A549 (cell line): ENCODE data around the gene BICC1. TPM values are rescaled to one million over a fixed set of nuclear protein-coding genes. Genes with fewer than 3 reads are reported as not detected.

Experiments
- ATAC-seq, 2 experiments: fragments of 200-7000 bp in 1 of 2; fragments of >200 bp in 1 of 2; cut with Nextera tagmentation in 1 of 2; cut with Tn5 transposase in 1 of 2; 3 replicates each; pipeline versions ENCODE4 v1.8.0 to v1.9.1; 2018 to 2020; ENCODE audit warnings: mild to moderate bottlenecking in 1 of 2, moderate library complexity in 1 of 2
- CTCF ChIA-PET: fragments of 300-600 bp; sonication (Branson Sonifier 250); formaldehyde crosslinking; extraction: SDS; loops from one replicate; lab custom pipeline; 2021; ENCODE audit warnings: antibody characterized with exemption, inconsistent platforms; lab: Yijun Ruan, JAX
- POLR2A ChIA-PET: fragments of 350-600 bp; formaldehyde crosslinking; extraction: SDS; loops from one replicate; lab custom pipeline; 2021; ENCODE audit warnings: antibody characterized with exemption, inconsistent platforms; lab: Yijun Ruan, JAX
- DNase-seq, 2 experiments: peaks; one replicate each; pipeline versions ENCODE4 v3.0.0 to v3.0.0-alpha.2; 2011 to 2016; ENCODE audit warnings: low read depth in 1 of 2, low spot score in 1 of 2
- FAIRE-seq: peaks from 2 replicates; lab custom pipeline; 2011; peaks lifted over from hg19 to GRCh38; lab: Jason Lieb, UNC
- H3K27ac ChIP-seq, 2 experiments: fragments of >200 bp; sonication (Bioruptor Twin); formaldehyde crosslinking; 3 replicates each; pipeline ENCODE4 v1.5.1; 2016 to 2017
- H3K4me1 ChIP-seq: fragments of >200 bp; sonication (Bioruptor Twin); formaldehyde crosslinking; 3 replicates; pipeline ENCODE4 v1.6.1; 2016
- H3K4me2 ChIP-seq: fragments of >200 bp; sonication (Bioruptor Twin); formaldehyde crosslinking; 3 replicates; pipeline ENCODE4 v1.6.1; 2016
- H3K4me3 ChIP-seq: fragments of >200 bp; sonication (Bioruptor Twin); formaldehyde crosslinking; 3 replicates; pipeline ENCODE4 v1.5.1; 2016
- H3K9me3 ChIP-seq: fragments of >200 bp; sonication (Bioruptor Twin); formaldehyde crosslinking; 3 replicates; pipeline ENCODE4 v1.6.1; 2016
- CEBPB ChIP-seq, 2 experiments: fragments of >200 bp in 1 of 2; sonication (Bioruptor Twin) in 1 of 2; formaldehyde crosslinking in 1 of 2; IDR thresholded peaks; 2 replicates each; pipeline ENCODE4 v1.6.1; 2012 to 2016
- CHD2 ChIP-seq: fragments of 150-350 bp; IDR thresholded peaks from 2 replicates; pipeline ENCODE4 v1.6.1; 2014; ENCODE audit warnings: low read length; ENCODE audit not compliant: partially characterized antibody
- EP300 ChIP-seq, 2 experiments: fragments of >200 bp; sonication (Bioruptor Twin); formaldehyde crosslinking; IDR thresholded peaks; 2 replicates in 1 of 2; 3 replicates in 1 of 2; pipeline ENCODE4 v1.6.1; 2016 to 2017
- ESRRA ChIP-seq: fragments of 150-350 bp; IDR thresholded peaks from 2 replicates; pipeline ENCODE4 v1.6.1; 2014; ENCODE audit warnings: mild to moderate bottlenecking, low read length, borderline replicate concordance
- FOSB ChIP-seq: fragments of 250-450 bp; sonication (Bioruptor Pico); IDR thresholded peaks from 2 replicates; pipeline ENCODE4 v1.5.0; 2020; ENCODE audit warnings: mild to moderate bottlenecking, moderate library complexity
- GATA3 ChIP-seq: IDR thresholded peaks from 2 replicates; pipeline ENCODE4 v1.6.1; 2012; ENCODE audit warnings: borderline replicate concordance
- HEYL ChIP-seq: fragments of 250-450 bp; sonication (Bioruptor Pico); IDR thresholded peaks from 2 replicates; pipeline ENCODE4 v1.8.0; 2021; ENCODE audit warnings: mild to moderate bottlenecking, moderate library complexity
- MYC ChIP-seq: IDR thresholded peaks from 2 replicates; pipeline ENCODE4 v1.6.1; 2012; ENCODE audit warnings: mild to moderate bottlenecking, inconsistent platforms, low read length, improper control_type of control experiment, borderline replicate concordance
- NFE2L2 ChIP-seq: fragments of 150-350 bp; conservative IDR thresholded peaks from 2 replicates; pipeline ENCODE4 v1.6.1; 2014; ENCODE audit warnings: low read length
- POLR2AphosphoS2 ChIP-seq: conservative IDR thresholded peaks from 2 replicates; pipeline ENCODE4 v1.6.1; 2012; ENCODE audit warnings: low read length, improper control_type of control experiment, inconsistent platforms
- RAD21 ChIP-seq, 2 experiments: fragments of >200 bp in 1 of 2; sonication (Bioruptor Twin) in 1 of 2; formaldehyde crosslinking in 1 of 2; IDR thresholded peaks in 1 of 2; conservative IDR thresholded peaks in 1 of 2; 2 replicates in 1 of 2; 3 replicates in 1 of 2; pipeline ENCODE4 v1.6.1; 2012 to 2018; ENCODE audit warnings: inconsistent platforms in 1 of 2
- RFX5 ChIP-seq: fragments of 450-650 bp; IDR thresholded peaks from 2 replicates; pipeline ENCODE4 v1.7.1; 2014; ENCODE audit warnings: antibody characterized with exemption, mild to moderate bottlenecking, moderate library complexity
- RNF2 ChIP-seq: fragments of 200-600 bp; sonication (generic); IDR thresholded peaks from 2 replicates; pipeline ENCODE4 v1.6.1; 2016; ENCODE audit warnings: low read depth, mild to moderate bottlenecking, antibody characterized with exemption, moderate library complexity, borderline replicate concordance
- TFCP2L1 ChIP-seq: fragments of 250-450 bp; sonication (Bioruptor Pico); IDR thresholded peaks from 2 replicates; pipeline ENCODE4 v1.5.0; 2021; ENCODE audit warnings: mild to moderate bottlenecking
- ZC3H11A ChIP-seq: fragments of 450-650 bp; IDR thresholded peaks from 2 replicates; pipeline ENCODE4 v1.6.1; 2014; ENCODE audit warnings: antibody characterized with exemption, mild to moderate bottlenecking
- WGBS: methylation state at CpG from one replicate; pipeline ENCODE4 v1.1.6; 2017; ENCODE audit errors: missing lambda C conversion rate; 5-methylcytosine and 5-hydroxymethylcytosine counted together
- polyA plus RNA-seq, 4 experiments: library from polyadenylated mRNA; depleted of rRNA in 3 of 4; stranded (reverse); fragments of >200 nt; fragmentation: RNase III in 1 of 4; extraction: RNeasy Plus Mini Kit Qiagen cat#74134 plus additional on column Dnase treatment in 1 of 4; gene quantifications; 2 replicates in 3 of 4; 3 replicates in 1 of 4; pipeline ENCODE4 v1.2.3, GENCODE V29; 2011 to 2017
- TF ChIP-seq, protein P1 (sequence below): fragments of 250-450 bp; sonication (Bioruptor Pico); IDR thresholded peaks from 2 replicates; pipeline ENCODE4 v1.5.0; 2020; ENCODE audit warnings: low read depth, mild to moderate bottlenecking, moderate library complexity
- TF ChIP-seq, protein P2 (sequence below): fragments of >200 bp; sonication (Bioruptor Twin); formaldehyde crosslinking; IDR thresholded peaks from 3 replicates; pipeline ENCODE4 v1.5.1; 2016
- TF ChIP-seq, protein P3 (sequence below): IDR thresholded peaks from 2 replicates; pipeline ENCODE4 v1.6.1; 2012
- TF ChIP-seq, protein P4 (sequence below): fragments of 150-350 bp; IDR thresholded peaks from 2 replicates; pipeline ENCODE4 v1.6.1; 2014; ENCODE audit warnings: low read depth, mild to moderate bottlenecking, low read length
- TF ChIP-seq, protein P5 (sequence below): IDR thresholded peaks from 2 replicates; pipeline ENCODE4 v1.6.1; 2012
- TF ChIP-seq, protein P6 (sequence below): fragments of 450-650 bp; IDR thresholded peaks from 2 replicates; pipeline ENCODE4 v1.6.1; 2014; ENCODE audit warnings: antibody characterized with exemption

The BICC1 gene
- polyA plus RNA-seq, 2 of the 4 experiments (the other 2 are of a cell fraction): 36.9 to 56.8 TPM

DNA sequence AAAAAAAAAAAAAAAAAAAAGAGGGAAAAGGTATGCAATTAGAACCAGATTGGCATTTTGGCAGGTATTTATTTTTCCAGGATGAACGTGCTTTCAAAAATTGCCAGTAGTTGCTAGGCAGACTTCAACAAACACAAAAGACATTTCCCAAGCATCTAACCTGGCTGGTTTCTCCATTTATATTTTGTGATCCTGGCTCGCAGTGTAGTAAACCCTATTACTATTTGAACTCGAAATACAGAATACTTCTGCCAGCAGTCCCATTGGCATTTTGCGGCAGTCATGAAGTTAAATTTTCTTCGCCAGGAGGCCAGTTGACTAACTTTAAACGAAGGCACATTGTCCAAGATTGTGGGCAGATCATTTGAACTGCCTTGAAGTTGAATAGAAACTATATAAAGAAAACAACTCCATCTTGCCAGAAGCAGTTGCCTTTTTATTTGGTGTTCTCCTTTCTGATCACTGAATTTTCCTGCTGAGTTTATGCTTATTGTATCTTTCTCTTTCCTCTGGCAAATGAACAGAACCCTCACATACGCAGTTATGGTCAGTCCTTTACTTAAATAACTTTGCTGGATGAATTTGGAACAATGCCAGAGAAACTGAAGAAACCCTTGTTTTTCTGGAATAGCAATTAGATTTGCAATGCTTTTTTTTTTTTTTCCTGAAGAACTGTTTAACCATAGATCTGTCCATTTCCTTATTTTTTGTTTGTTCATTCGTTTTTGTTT lies 132.9 kb downstream of the BICC1 start:
- Histone ChIP-seq H3K4me1 (peaks cover 85% of the 10 kb centered on the region), H3K4me3 (no peak overlapping the region), H3K9me3 (no peaks in the 10 kb centered on the region), H3K4me2 (peak overlapping the region; percentile 20; the same call in 2 of the 3 replicates), H3K27ac (peak overlapping the region; percentile 15 to 50; a peak in 4 of 6 replicates)
- WGBS: 80% methylated on average over 8 of the region's 8 CpGs
- CTCF ChIA-PET: interaction anchor here (0.7 kb wide), 1 partner anchor 210 kb away, joined by 3 read pairs; no protein-coding TSS in a partner anchor
- TF ChIP-seq POLR2AphosphoS2: no peak
- TF ChIP-seq RFX5: peak; percentile 51; the same call in 1 of the 2 replicates
- no peak for TF ChIP-seq CEBPB (IDR thresholded peaks at IDR 0.05)
- ATAC-seq: no peak
- no peak for DNase-seq
- FAIRE-seq: no peak
- POLR2A ChIA-PET: no interaction called here

DNA sequence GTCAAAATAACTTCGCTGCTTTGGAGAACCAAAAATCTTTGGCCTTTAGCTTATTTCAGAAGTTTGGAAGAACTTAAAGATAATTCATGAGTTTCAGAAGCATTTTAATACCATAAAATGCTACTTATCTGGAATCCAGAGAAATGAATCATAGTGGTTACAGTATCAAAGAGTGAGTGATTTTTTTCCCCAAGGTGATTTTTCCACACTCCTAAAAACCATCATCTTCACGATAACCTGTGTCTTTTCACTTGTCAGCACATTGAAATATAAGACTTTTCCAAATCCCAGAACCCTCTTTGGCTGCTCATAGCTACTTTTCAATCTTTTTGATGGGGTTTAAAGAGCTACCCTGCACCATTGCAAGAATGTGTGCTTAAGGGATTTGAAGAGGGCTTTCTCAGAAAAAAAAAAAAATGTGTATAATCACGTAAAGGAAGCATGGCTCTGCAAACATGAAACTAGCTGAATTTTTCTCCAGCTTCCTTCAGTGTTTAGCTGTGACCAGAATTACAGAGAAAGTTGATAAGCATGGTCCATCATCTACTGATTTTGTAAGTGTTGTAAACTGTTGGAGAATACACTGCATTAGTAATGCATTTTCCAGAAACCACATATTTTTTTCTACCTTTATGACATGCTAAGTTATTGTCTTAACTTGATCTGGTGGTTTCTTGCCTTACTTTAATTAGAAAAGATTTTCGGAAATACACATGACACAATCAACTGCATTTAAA lies 134.9 kb downstream of the BICC1 start:
- POLR2A ChIA-PET: no interaction called here
- 73% methylated on average over 4 of the region's 4 CpGs for WGBS
- H3K27ac ChIP-seq: peak overlapping the region in 1 of 2 experiments; percentile 43; a peak in 4 of 6 replicates
- no peaks in the 10 kb centered on the region for H3K9me3 ChIP-seq
- DNase-seq (no peak), ATAC-seq (no peak), FAIRE-seq (peak; percentile 59)
- CTCF ChIA-PET: interaction anchor here (0.6 to 1.3 kb wide), 2 partner anchors 120 to 233 kb away, joined by 3 to 4 read pairs; no protein-coding TSS in a partner anchor
- TF ChIP-seq, protein P1, sequence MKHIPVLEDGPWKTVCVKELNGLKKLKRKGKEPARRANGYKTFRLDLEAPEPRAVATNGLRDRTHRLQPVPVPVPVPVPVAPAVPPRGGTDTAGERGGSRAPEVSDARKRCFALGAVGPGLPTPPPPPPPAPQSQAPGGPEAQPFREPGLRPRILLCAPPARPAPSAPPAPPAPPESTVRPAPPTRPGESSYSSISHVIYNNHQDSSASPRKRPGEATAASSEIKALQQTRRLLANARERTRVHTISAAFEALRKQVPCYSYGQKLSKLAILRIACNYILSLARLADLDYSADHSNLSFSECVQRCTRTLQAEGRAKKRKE (CRISPR knock-in tag): no peak
- TF ChIP-seq MYC: no peak
- TF ChIP-seq RAD21 (conservative IDR thresholded peaks at IDR 0.05 in 1 of 2, IDR thresholded peaks at IDR 0.05 in 1 of 2): no peak
- no peak for TF ChIP-seq GATA3
- TF ChIP-seq, protein P2, sequence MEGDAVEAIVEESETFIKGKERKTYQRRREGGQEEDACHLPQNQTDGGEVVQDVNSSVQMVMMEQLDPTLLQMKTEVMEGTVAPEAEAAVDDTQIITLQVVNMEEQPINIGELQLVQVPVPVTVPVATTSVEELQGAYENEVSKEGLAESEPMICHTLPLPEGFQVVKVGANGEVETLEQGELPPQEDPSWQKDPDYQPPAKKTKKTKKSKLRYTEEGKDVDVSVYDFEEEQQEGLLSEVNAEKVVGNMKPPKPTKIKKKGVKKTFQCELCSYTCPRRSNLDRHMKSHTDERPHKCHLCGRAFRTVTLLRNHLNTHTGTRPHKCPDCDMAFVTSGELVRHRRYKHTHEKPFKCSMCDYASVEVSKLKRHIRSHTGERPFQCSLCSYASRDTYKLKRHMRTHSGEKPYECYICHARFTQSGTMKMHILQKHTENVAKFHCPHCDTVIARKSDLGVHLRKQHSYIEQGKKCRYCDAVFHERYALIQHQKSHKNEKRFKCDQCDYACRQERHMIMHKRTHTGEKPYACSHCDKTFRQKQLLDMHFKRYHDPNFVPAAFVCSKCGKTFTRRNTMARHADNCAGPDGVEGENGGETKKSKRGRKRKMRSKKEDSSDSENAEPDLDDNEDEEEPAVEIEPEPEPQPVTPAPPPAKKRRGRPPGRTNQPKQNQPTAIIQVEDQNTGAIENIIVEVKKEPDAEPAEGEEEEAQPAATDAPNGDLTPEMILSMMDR: no peak
- no peak for TF ChIP-seq RFX5
- no peak for TF ChIP-seq EP300 (IDR thresholded peaks at IDR 0.05)
- TF ChIP-seq, protein P3, sequence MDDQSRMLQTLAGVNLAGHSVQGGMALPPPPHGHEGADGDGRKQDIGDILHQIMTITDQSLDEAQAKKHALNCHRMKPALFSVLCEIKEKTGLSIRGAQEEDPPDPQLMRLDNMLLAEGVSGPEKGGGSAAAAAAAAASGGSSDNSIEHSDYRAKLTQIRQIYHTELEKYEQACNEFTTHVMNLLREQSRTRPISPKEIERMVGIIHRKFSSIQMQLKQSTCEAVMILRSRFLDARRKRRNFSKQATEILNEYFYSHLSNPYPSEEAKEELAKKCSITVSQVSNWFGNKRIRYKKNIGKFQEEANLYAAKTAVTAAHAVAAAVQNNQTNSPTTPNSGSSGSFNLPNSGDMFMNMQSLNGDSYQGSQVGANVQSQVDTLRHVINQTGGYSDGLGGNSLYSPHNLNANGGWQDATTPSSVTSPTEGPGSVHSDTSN: no peak
- H3K4me3 ChIP-seq: no peak overlapping the region
- H3K4me2 ChIP-seq: peak overlapping the region; percentile 26; the same call in 2 of the 3 replicates
- H3K4me1 ChIP-seq: peaks cover 88% of the 10 kb centered on the region

DNA sequence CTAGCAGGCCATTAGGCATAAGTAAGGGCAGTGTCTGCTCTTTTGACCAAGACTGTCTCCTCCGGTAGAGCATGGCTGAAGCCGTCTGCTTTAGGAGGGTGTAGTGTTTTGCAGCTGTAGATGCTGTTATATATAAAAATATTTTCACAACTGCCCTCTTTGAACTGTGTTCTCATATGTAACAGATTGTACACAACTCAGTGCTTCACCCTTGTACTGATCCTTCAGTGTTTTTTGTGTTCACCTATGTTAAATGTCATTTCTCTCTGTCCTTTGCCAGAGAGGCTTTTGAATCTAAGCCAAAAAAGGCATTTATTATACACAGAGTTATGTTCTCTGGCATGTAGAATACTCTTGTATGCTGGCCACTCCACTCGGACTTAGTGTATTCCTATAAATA lies 135.5 kb downstream of the BICC1 start:
- Histone ChIP-seq H3K9me3 (no peaks in the 10 kb centered on the region), H3K4me2 (peak overlapping the region; percentile 26; the same call in 2 of the 3 replicates), H3K27ac (peak overlapping the region in 1 of 2 experiments; percentile 43; a peak in 4 of 6 replicates), H3K4me1 (peaks cover 88% of the 10 kb centered on the region), H3K4me3 (no peak overlapping the region)
- TF ChIP-seq ZC3H11A (no peak), CHD2 (no peak), HEYL (no peak), NFE2L2 (no peak), FOSB (CRISPR knock-in tag) (no peak), ESRRA (no peak), TFCP2L1 (CRISPR knock-in tag) (no peak), RNF2 (no peak)
- TF ChIP-seq, protein P3: no peak
- TF ChIP-seq, protein P4, sequence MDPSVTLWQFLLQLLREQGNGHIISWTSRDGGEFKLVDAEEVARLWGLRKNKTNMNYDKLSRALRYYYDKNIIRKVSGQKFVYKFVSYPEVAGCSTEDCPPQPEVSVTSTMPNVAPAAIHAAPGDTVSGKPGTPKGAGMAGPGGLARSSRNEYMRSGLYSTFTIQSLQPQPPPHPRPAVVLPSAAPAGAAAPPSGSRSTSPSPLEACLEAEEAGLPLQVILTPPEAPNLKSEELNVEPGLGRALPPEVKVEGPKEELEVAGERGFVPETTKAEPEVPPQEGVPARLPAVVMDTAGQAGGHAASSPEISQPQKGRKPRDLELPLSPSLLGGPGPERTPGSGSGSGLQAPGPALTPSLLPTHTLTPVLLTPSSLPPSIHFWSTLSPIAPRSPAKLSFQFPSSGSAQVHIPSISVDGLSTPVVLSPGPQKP: no peak
- TF ChIP-seq, protein P5, sequence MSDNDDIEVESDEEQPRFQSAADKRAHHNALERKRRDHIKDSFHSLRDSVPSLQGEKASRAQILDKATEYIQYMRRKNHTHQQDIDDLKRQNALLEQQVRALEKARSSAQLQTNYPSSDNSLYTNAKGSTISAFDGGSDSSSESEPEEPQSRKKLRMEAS: no peak
- TF ChIP-seq, protein P6, sequence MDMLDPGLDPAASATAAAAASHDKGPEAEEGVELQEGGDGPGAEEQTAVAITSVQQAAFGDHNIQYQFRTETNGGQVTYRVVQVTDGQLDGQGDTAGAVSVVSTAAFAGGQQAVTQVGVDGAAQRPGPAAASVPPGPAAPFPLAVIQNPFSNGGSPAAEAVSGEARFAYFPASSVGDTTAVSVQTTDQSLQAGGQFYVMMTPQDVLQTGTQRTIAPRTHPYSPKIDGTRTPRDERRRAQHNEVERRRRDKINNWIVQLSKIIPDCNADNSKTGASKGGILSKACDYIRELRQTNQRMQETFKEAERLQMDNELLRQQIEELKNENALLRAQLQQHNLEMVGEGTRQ: no peak
- FAIRE-seq: no peak
- DNase-seq: no peak
- ChIA-PET POLR2A (no interaction called here), CTCF (interaction anchor here (0.6 to 1.3 kb wide), 2 partner anchors 120 to 233 kb away, joined by 3 to 4 read pairs; no protein-coding TSS in a partner anchor)
- ATAC-seq: no peak; a peak in 1 of 6 replicates
- 84% methylated on average over 3 of the region's 3 CpGs for WGBS
